Heart right ventricle (tissue), 16 donors: ENCODE results near the gene SCN2A. TPM values are rescaled to one million over a fixed set of nuclear protein-coding genes. Genes with fewer than 3 reads are reported as not detected.
"Not testable (repeated sequence)": the region's sequence is repeated elsewhere in the genome, so short reads cannot be mapped to it uniquely, and the experiment has no call there.

Experiments
- ATAC-seq, 8 donors: fragments of 200-7000 bp; cut with Tn5 transposase; one replicate each; pipeline ENCODE4 v1.9.1; 2020; ENCODE audit warnings: mild to moderate bottlenecking in 8 of 8, moderate library complexity in 8 of 8, moderate number of reproducible peaks in 1 of 8
- DNase-seq, 2 donors: peaks; one replicate each; pipeline ENCODE4 v3.0.0-alpha.2; 2020
- H3K27ac ChIP-seq, 10 donors: fragments of 200-600 bp; sonication (generic) in 2 of 10; one replicate each; pipeline versions ENCODE4 v1.5.0 to v1.8.0; 2020 to 2022; ENCODE audit warnings: mild to moderate bottlenecking in 3 of 10
- H3K27me3 ChIP-seq, 7 donors: fragments of 200-600 bp; one replicate each; pipeline ENCODE4 v1.8.0; 2021 to 2022; ENCODE audit warnings: mild to moderate bottlenecking in 2 of 7
- H3K36me3 ChIP-seq, 9 donors: fragments of 200-600 bp; sonication (generic) in 1 of 9; one replicate each; pipeline versions ENCODE4 v1.5.0 to v1.8.0; 2020 to 2022; ENCODE audit warnings: mild to moderate bottlenecking in 2 of 9
- H3K4me1 ChIP-seq, 9 donors: fragments of 200-600 bp; sonication (generic) in 1 of 9; one replicate each; pipeline versions ENCODE4 v1.5.0 to v1.8.0; 2020 to 2022; ENCODE audit warnings: mild to moderate bottlenecking in 4 of 9
- H3K4me3 ChIP-seq, 10 donors: fragments of 200-600 bp; sonication (generic) in 2 of 10; one replicate each; pipeline versions ENCODE4 v1.5.0 to v1.8.0; 2020 to 2022; ENCODE audit warnings: mild to moderate bottlenecking in 7 of 10, moderate library complexity in 2 of 10
- H3K9me3 ChIP-seq, 11 donors: fragments of 200-600 bp in 10 of 11; sonication (generic) in 2 of 11; one replicate each; pipeline versions ENCODE4 v1.5.0 to v1.8.0; 2013 to 2022; ENCODE audit warnings: mild to moderate bottlenecking in 2 of 11, control low read depth in 1 of 11, moderate library complexity in 1 of 11
- WGBS, 2 donors: extraction: QIAGEN DNeasy Blood & Tissue Kit; methylation state at CpG; one replicate each; pipeline ENCODE4 v1.1.7; 2013; ENCODE audit warnings: inconsistent platforms in 1 of 2; 5-methylcytosine and 5-hydroxymethylcytosine counted together
- intact Hi-C, 10 donors: fragments of 100-400 bp; cut with DNase I; formaldehyde crosslinking; loops; one replicate each; pipeline versions ENCODE4 v1.11.1 to v1.14.2; 2022
- polyA plus RNA-seq, 2 donors: library from polyadenylated mRNA; stranded (reverse); fragments of 200-250 nt; gene quantifications; one replicate each; pipeline ENCODE4 v1.2.3, GENCODE V29; 2013
- total RNA-seq, 10 donors: library from RNA; stranded (reverse); fragmentation: NEBNext Ultra II Directional in 3 of 10; extraction: Animal tissue kit (Norgen Biotek cat#: 25700) in 3 of 10; gene quantifications; one replicate each; pipeline versions ENCODE4 v1.2.1 to v1.2.4, GENCODE V29; 2021 to 2023
- TF ChIP-seq, protein P1 (sequence below), 9 donors: fragments of 200-600 bp; sonication (generic) in 2 of 9; IDR thresholded peaks; one replicate each; pipeline versions ENCODE4 v1.5.0 to v1.8.0; 2021 to 2022; ENCODE audit warnings: antibody characterized with exemption in 9 of 9, mild to moderate bottlenecking in 5 of 9, moderate library complexity in 1 of 9
- donor health status: Arrhythmogenic right ventricular cardiomyopathy.
- donor health status: ischemic (EF 13 %, LVEDD 7.1; RV severe dilation, severe dysfunction).
- donor health status: healthy with polysubstance abuse.
- donor health status: DM: no; HTN: yes; CAD: no.
- donor health status: DM: no; HTN: no; CAD: no.
- donor health status: ischemic (EF 25% LVEDD 6.9; RV normal size, moderate dysfunction).
- donor health status: ischemic (EF 25% LVEDD 5.7; RV mildly dilated, moderate dysfunction).
- donor health status: healthy.
- donor health status: DM: yes; HTN: yes; CAD: no.
- donor health status: Ischemic cardiomyopathy.
- donor health status: ischemic (EF 35%, LVEDD 5.7; RV mildly dilated, moderate dysfunction).
- donor health status: nonischemic (EF 11% LVEDD 7.7; RV severe dilation, severe dysfunction).
- donor health status: DM: yes; HTN: yes; CAD: no.
- donor health status: PGD.
- donor health status: ischemic (EF 29% LVEDD 5.4; RV normal size, mild dysfunction).
- donor health status: nonischemic (EF 23%, LVEDD 6.1; RV moderate dilation, normal function).

Gene SCN2A
- total and polyA plus RNA-seq, 12 donors, result 0.01 to 0.26 (median 0.07) TPM; not detected in 2

DNA sequence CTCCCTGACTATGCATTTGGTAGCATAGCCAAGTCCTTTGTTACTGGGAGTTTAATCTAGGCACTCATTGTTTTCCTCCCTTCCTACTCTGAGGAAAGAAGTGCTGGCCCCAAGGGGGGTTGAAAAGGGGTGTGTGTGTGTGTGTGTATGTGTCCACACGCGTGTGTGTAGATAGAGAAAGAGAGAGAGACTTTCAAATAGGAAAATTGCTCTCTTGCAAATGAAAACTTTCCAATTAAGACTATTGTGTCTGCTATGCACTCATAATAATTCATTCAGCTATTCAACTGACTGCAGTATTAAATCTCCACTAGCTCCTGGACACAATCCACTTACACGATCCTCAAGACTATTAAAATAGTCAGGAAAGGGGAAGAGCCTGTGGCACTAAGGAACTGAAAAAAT, 137.4 kb downstream of the SCN2A start:
- no peaks in the 10 kb centered on the region for H3K36me3 ChIP-seq
- H3K4me1 ChIP-seq, result peaks cover 0 to 6% (median 0%) of the 10 kb centered on the region in 9 donors
- no peak overlapping the region for H3K27ac ChIP-seq
- no peaks in the 10 kb centered on the region for H3K27me3 ChIP-seq
- DNase-seq (no peak), ATAC-seq (no peak)
- 25 to 47% methylated on average over 3 of the region's 3 CpGs for WGBS, 2 donors
- intact Hi-C loops, result no loop called here
- TF ChIP-seq, protein P1, sequence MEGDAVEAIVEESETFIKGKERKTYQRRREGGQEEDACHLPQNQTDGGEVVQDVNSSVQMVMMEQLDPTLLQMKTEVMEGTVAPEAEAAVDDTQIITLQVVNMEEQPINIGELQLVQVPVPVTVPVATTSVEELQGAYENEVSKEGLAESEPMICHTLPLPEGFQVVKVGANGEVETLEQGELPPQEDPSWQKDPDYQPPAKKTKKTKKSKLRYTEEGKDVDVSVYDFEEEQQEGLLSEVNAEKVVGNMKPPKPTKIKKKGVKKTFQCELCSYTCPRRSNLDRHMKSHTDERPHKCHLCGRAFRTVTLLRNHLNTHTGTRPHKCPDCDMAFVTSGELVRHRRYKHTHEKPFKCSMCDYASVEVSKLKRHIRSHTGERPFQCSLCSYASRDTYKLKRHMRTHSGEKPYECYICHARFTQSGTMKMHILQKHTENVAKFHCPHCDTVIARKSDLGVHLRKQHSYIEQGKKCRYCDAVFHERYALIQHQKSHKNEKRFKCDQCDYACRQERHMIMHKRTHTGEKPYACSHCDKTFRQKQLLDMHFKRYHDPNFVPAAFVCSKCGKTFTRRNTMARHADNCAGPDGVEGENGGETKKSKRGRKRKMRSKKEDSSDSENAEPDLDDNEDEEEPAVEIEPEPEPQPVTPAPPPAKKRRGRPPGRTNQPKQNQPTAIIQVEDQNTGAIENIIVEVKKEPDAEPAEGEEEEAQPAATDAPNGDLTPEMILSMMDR (IDR thresholded peaks at IDR 0.05), result no peak
- H3K4me3 ChIP-seq, result no peak overlapping the region
- no peaks in the 10 kb centered on the region for H3K9me3 ChIP-seq

DNA sequence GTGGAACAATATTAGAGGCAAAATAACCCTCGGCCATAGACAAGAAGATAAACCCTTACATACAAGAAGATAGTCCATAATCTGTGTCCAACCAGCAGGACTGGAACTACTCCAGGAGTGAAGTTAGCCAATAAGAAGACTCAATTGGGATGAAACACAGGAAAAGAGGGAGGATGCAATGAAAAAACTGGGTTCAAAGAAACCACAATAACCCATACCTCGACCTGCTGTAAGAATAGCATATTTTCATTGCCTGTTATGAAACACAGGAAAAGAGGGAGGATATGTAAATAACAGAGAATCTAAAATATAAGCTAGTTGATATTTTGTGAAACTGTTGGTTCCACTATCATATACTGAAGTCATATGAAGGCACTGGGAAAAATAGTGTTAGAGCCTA, 143.1 kb downstream of the SCN2A start:
- TF ChIP-seq, protein P1 (IDR thresholded peaks at IDR 0.05), result no peak

DNA sequence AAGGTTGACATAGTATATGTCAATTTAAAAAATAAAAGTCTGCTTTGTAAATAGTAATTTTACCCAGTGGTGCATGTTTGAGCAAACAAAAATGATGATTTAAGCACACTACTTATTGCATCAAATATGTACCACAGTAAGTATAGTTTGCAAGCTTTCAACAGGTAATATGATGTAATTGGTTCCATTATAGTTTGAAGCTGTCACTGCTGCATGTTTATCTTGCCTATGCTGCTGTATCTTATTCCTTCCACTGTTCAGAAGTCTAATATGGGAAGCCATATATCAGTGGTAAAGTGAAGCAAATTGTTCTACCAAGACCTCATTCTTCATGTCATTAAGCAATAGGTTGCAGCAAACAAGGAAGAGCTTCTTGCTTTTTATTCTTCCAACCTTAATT, 151.7 kb downstream of the SCN2A start:
- H3K36me3 ChIP-seq, result no peaks in the 10 kb centered on the region
- peaks cover 0 to 6% (median 0%) of the 10 kb centered on the region in 7 donors for H3K27me3 ChIP-seq
- TF ChIP-seq, protein P1 (IDR thresholded peaks at IDR 0.05), result no peak
- no peaks in the 10 kb centered on the region for H3K9me3 ChIP-seq
- no peak overlapping the region for H3K27ac ChIP-seq
- no peak for DNase-seq
- no peak for ATAC-seq
- no peak overlapping the region for H3K4me3 ChIP-seq
- intact Hi-C loops, result no loop called here
- H3K4me1 ChIP-seq, result no peaks in the 10 kb centered on the region

More for the DNA sequence above, 143.1 kb downstream of the SCN2A start:
- Histone ChIP-seq H3K4me1 (no peaks in the 10 kb centered on the region), H3K27ac (no peak overlapping the region), H3K9me3 (no peaks in the 10 kb centered on the region), H3K4me3 (no peak overlapping the region), H3K27me3 (no peaks in the 10 kb centered on the region), H3K36me3 (no peaks in the 10 kb centered on the region)
- 74 to 83% methylated on average over 2 of the region's 2 CpGs for WGBS, 2 donors
- no peak for ATAC-seq
- DNase-seq, result no peak
- intact Hi-C loops, result no loop called here

DNA sequence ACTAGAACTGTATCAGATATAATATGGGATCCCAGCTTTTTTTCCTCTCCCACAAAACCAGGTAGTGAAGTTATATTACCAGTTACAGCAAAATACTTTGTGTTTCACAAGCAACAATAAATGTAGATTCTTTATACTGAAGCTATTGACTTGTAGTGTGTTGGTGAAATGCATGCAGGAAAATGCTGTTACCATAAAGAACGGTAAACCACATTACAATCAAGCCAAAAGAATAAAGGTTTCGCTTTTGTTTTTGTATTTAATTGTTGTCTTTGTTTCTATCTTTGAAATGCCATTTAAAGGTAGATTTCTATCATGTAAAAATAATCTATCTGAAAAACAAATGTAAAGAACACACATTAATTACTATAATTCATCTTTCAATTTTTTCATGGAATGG, 152.6 kb downstream of the SCN2A start:
- Histone ChIP-seq H3K4me3 (no peak overlapping the region), H3K36me3 (no peaks in the 10 kb centered on the region), H3K4me1 (no peaks in the 10 kb centered on the region), H3K9me3 (no peaks in the 10 kb centered on the region), H3K27ac (no peak overlapping the region), H3K27me3 (peaks cover 0 to 6% (median 0%) of the 10 kb centered on the region in 7 donors)
- DNase-seq, result no peak
- 82 to 88% methylated on average over 2 of the region's 2 CpGs for WGBS, 2 donors
- intact Hi-C loops, result no loop called here
- ATAC-seq, result no peak
- TF ChIP-seq, protein P1 (IDR thresholded peaks at IDR 0.05), result no peak

DNA sequence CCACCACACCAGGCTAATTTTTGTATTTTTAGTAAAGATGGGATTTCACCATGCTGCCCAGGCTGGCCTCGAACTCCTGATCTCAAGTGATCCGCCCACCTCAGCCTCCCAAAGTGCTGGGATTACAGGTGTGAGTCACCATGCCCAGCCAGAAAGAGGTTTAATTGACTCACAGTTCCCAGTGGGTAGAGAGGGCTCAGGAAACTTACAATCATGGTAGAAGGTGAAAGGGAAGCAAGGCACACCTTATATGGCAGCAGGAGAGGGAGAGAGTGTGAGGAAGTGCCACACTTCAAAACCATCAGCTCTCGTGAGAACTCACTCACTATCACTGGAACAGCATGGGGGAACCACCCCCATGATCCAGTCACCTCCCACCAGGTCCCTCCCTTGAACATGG, 159.4 kb downstream of the SCN2A start:
- peaks cover 0 to 10% (median 0%) of the 10 kb centered on the region in 9 donors for H3K4me1 ChIP-seq
- not testable (repeated sequence) for H3K36me3 ChIP-seq, H3K9me3 ChIP-seq, ATAC-seq, H3K4me3 ChIP-seq, H3K27ac ChIP-seq, DNase-seq
- 70 to 73% methylated on average over 3 of the region's 3 CpGs for WGBS, 2 donors
- H3K27me3 ChIP-seq, result peaks cover 0 to 15% (median 6%) of the 10 kb centered on the region in 7 donors
- intact Hi-C loops, result loop anchor here in 2 of 10 donors (2.0 to 5.0 kb wide), 3 partner anchors 298 to 474 kb away; no protein-coding TSS in a partner anchor
